ENCODE measurements around the gene TMOD1. TPM values are rescaled to one million over a fixed set of nuclear protein-coding genes. Genes with fewer than 3 reads are reported as not detected.

TMOD1 gene
- total RNA-seq, 1 experiment from 2014 or later = 1.0 TPM

DNA sequence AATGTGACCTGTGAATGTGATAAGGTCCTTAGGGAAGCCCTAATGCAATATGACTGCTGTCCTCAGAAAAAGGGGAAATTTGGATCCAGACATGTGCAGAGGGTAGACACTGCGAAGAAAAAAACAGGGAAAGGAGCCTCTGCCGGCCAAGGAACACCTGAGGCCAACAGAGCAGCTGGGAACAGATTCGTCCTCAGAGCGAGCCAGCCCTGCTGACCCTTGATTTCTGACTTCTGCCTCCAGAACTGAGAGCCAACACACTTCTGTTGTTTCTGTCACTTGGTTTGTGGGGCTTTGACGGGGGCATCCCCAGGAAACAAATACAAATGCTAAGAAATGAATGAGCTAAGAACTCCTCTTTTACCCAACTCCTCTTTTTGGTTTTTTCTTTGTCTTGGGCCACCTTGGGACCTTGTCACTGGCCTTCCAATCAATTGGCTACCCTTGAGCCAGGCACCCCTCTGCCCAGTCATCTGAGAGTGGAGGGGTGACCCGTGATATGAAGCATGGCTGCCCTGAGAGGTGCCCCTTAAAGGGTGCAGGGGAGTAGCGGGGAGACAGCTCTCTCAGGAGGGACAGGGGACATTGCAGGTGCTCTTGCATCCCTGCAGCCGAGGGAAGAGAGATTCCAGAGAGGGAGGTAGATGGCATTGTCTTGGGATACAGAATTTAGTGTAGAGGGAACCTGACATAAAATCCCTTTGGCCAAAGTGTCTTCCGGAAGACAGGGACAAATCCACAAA lies 16.9 kb downstream of the TMOD1 start:
- Mint-ChIP-seq H3K27ac (no peak overlapping the region), H3K36me3 (no peaks in the 10 kb centered on the region), H3K4me1 (peaks cover 8% of the 10 kb centered on the region), H3K9me3 (no peaks in the 10 kb centered on the region), H3K4me3 (no peak overlapping the region), H3K27me3 (ENCODE audit: low read depth) (no peaks in the 10 kb centered on the region)
- ATAC-seq (no peak), DNase-seq (ENCODE audit: low spot score) (no peak)
- POLR2A ChIA-PET = interaction anchor here (0.6 kb wide), 1 partner anchor 27 kb away, joined by 6 read pairs; no protein-coding TSS in a partner anchor
- CTCF ChIA-PET = interaction anchor here (0.5 to 5.2 kb wide), 3 partner anchors 16 to 80 kb away, joined by 3 to 30 read pairs (median 7); no protein-coding TSS in a partner anchor
- TF ChIP-seq HMGA2 (CRISPR knock-in tag; IDR thresholded peaks at IDR 0.05) (no peak), FOXP1 (CRISPR knock-in tag; IDR thresholded peaks at IDR 0.05; ENCODE audit: borderline replicate concordance) (no peak), MYBL2 (CRISPR knock-in tag; IDR thresholded peaks at IDR 0.05) (no peak), ERG (CRISPR knock-in tag; IDR thresholded peaks at IDR 0.05) (no peak), ZNF671 (CRISPR knock-in tag; IDR thresholded peaks at IDR 0.05) (no peak), SOX15 (CRISPR knock-in tag; IDR thresholded peaks at IDR 0.05) (no peak), NFATC4 (CRISPR knock-in tag; IDR thresholded peaks at IDR 0.05) (no peak), ZBTB21 (CRISPR knock-in tag; IDR thresholded peaks at IDR 0.05; ENCODE audit: borderline replicate concordance) (no peak), EMX1 (CRISPR knock-in tag; IDR thresholded peaks at IDR 0.05) (no peak), E2F5 (CRISPR knock-in tag; IDR thresholded peaks at IDR 0.05) (no peak), FOXJ3 (CRISPR knock-in tag; IDR thresholded peaks at IDR 0.05; ENCODE audit: borderline replicate concordance) (no peak), CREB1 (CRISPR knock-in tag; IDR thresholded peaks at IDR 0.05) (no peak)
- TF ChIP-seq, protein P1, sequence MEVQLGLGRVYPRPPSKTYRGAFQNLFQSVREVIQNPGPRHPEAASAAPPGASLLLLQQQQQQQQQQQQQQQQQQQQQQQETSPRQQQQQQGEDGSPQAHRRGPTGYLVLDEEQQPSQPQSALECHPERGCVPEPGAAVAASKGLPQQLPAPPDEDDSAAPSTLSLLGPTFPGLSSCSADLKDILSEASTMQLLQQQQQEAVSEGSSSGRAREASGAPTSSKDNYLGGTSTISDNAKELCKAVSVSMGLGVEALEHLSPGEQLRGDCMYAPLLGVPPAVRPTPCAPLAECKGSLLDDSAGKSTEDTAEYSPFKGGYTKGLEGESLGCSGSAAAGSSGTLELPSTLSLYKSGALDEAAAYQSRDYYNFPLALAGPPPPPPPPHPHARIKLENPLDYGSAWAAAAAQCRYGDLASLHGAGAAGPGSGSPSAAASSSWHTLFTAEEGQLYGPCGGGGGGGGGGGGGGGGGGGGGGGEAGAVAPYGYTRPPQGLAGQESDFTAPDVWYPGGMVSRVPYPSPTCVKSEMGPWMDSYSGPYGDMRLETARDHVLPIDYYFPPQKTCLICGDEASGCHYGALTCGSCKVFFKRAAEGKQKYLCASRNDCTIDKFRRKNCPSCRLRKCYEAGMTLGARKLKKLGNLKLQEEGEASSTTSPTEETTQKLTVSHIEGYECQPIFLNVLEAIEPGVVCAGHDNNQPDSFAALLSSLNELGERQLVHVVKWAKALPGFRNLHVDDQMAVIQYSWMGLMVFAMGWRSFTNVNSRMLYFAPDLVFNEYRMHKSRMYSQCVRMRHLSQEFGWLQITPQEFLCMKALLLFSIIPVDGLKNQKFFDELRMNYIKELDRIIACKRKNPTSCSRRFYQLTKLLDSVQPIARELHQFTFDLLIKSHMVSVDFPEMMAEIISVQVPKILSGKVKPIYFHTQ (CRISPR knock-in tag; IDR thresholded peaks at IDR 0.05) = no peak
- TF ChIP-seq, protein P2, sequence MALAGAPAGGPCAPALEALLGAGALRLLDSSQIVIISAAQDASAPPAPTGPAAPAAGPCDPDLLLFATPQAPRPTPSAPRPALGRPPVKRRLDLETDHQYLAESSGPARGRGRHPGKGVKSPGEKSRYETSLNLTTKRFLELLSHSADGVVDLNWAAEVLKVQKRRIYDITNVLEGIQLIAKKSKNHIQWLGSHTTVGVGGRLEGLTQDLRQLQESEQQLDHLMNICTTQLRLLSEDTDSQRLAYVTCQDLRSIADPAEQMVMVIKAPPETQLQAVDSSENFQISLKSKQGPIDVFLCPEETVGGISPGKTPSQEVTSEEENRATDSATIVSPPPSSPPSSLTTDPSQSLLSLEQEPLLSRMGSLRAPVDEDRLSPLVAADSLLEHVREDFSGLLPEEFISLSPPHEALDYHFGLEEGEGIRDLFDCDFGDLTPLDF (CRISPR knock-in tag; IDR thresholded peaks at IDR 0.05) = no peak
- TF ChIP-seq, protein P3, sequence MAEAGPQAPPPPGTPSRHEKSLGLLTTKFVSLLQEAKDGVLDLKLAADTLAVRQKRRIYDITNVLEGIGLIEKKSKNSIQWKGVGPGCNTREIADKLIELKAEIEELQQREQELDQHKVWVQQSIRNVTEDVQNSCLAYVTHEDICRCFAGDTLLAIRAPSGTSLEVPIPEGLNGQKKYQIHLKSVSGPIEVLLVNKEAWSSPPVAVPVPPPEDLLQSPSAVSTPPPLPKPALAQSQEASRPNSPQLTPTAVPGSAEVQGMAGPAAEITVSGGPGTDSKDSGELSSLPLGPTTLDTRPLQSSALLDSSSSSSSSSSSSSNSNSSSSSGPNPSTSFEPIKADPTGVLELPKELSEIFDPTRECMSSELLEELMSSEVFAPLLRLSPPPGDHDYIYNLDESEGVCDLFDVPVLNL (CRISPR knock-in tag; IDR thresholded peaks at IDR 0.05; ENCODE audit: borderline replicate concordance, low read depth) = no peak

- Mint-ChIP-seq H3K27me3 (ENCODE audit: low read depth) (no peaks in the 10 kb centered on the region), H3K27ac (no peak overlapping the region)
- no peak for DNase-seq (ENCODE audit: low spot score)
- TF ChIP-seq, protein P2 (CRISPR knock-in tag; IDR thresholded peaks at IDR 0.05) = no peak
- no peak for TF ChIP-seq ZNF425 (CRISPR knock-in tag; conservative IDR thresholded peaks at IDR 0.05)
- no peak for TF ChIP-seq FOXJ3 (CRISPR knock-in tag; IDR thresholded peaks at IDR 0.05; ENCODE audit: borderline replicate concordance)
- TF ChIP-seq MYBL2 (CRISPR knock-in tag; IDR thresholded peaks at IDR 0.05) = no peak
- TF ChIP-seq, protein P4, sequence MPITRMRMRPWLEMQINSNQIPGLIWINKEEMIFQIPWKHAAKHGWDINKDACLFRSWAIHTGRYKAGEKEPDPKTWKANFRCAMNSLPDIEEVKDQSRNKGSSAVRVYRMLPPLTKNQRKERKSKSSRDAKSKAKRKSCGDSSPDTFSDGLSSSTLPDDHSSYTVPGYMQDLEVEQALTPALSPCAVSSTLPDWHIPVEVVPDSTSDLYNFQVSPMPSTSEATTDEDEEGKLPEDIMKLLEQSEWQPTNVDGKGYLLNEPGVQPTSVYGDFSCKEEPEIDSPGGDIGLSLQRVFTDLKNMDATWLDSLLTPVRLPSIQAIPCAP (CRISPR knock-in tag; IDR thresholded peaks at IDR 0.05) = no peak
- no peak for TF ChIP-seq MAX (CRISPR knock-in tag; IDR thresholded peaks at IDR 0.05)
- no peak for TF ChIP-seq ZNF232 (CRISPR knock-in tag; IDR thresholded peaks at IDR 0.05)
- no peak for TF ChIP-seq HMGXB4 (CRISPR knock-in tag; IDR thresholded peaks at IDR 0.05)
Observed at GRCh38 chr9:97518909-97519307, 17.4 kb downstream of the TMOD1 start.

More at GRCh38 chr9:97518909-97519307, 17.4 kb downstream of the TMOD1 start:
- POLR2A ChIA-PET = no interaction called here
- peaks cover 8% of the 10 kb centered on the region for H3K4me1 Mint-ChIP-seq
- H3K9me3 Mint-ChIP-seq = no peaks in the 10 kb centered on the region
- no peak overlapping the region for H3K4me3 Mint-ChIP-seq
- ATAC-seq = no peak
- CTCF ChIA-PET = interaction anchor here (1.9 to 5.2 kb wide), 2 partner anchors 16 to 80 kb away, joined by 7 to 30 read pairs; no protein-coding TSS in a partner anchor
- H3K36me3 Mint-ChIP-seq = no peaks in the 10 kb centered on the region

All from WTC11 (cell line).